Endothelial cell (in vitro differentiated cells): Measurements from ENCODE around the gene ILF3. TPM values are rescaled to one million over a fixed set of nuclear protein-coding genes. Genes with fewer than 3 reads are reported as not detected.

Source experiments
- DNase-seq: peaks from one replicate; pipeline ENCODE4 v3.0.0; 2021; ENCODE audit warnings: low spot score
- H3K27ac Mint-ChIP-seq: one replicate; pipeline ENCODE4 v1.8.0; 2021; ENCODE audit warnings: mixed read lengths, inconsistent platforms; ENCODE audit not compliant: unreplicated experiment
- H3K27me3 Mint-ChIP-seq: one replicate; pipeline ENCODE4 v1.8.0; 2021; ENCODE audit warnings: mild to moderate bottlenecking, moderate library complexity, mixed read lengths, inconsistent platforms; ENCODE audit not compliant: unreplicated experiment
- H3K36me3 Mint-ChIP-seq: one replicate; pipeline ENCODE4 v1.8.0; 2021; ENCODE audit warnings: mild to moderate bottlenecking, low read depth, mixed read lengths, inconsistent platforms; ENCODE audit not compliant: unreplicated experiment
- H3K4me1 Mint-ChIP-seq: one replicate; pipeline ENCODE4 v1.8.0; 2021; ENCODE audit warnings: mild to moderate bottlenecking, mixed read lengths, inconsistent platforms; ENCODE audit not compliant: unreplicated experiment
- H3K4me3 Mint-ChIP-seq: one replicate; pipeline ENCODE4 v1.8.0; 2021; ENCODE audit warnings: mild to moderate bottlenecking, mixed read lengths, inconsistent platforms; ENCODE audit not compliant: unreplicated experiment
- H3K9me3 Mint-ChIP-seq: one replicate; pipeline ENCODE4 v1.8.0; 2021; ENCODE audit warnings: mixed read lengths, inconsistent platforms; ENCODE audit not compliant: unreplicated experiment
- microRNA-seq: library from miRNA; unstranded; fragments of <30 nt; microRNA quantifications from one replicate; pipeline ENCODE4, GENCODE V29; 2020; ENCODE audit not compliant: unreplicated experiment
- total RNA-seq: library from RNA; stranded (reverse); fragmentation: NEBNext Ultra II Directional; extraction: Animal tissue kit (Norgen Biotek cat#: 25700); gene quantifications from one replicate; pipeline ENCODE4 v1.2.1, GENCODE V29; 2021; ENCODE audit not compliant: unreplicated experiment
- TF ChIP-seq, protein P1 (sequence below): fragments of 200-600 bp; sonication (generic); IDR thresholded peaks from one replicate; pipeline ENCODE4 v1.5.0; 2021; ENCODE audit warnings: antibody characterized with exemption; ENCODE audit not compliant: unreplicated experiment

Gene ILF3
- total RNA-seq, 1 donor from 2014 or later: 330 TPM

GRCh38 chr19:10736916-10737551 lies 82.9 kb downstream of the ILF3 start:
- Mint-ChIP-seq H3K9me3 (no peaks in the 10 kb centered on the region), H3K27me3 (peaks cover 4% of the 10 kb centered on the region), H3K4me1 (peaks cover 15% of the 10 kb centered on the region), H3K27ac (peak overlapping the region; percentile 59), H3K36me3 (peaks cover 19% of the 10 kb centered on the region), H3K4me3 (no peak overlapping the region)
- TF ChIP-seq, protein P1, sequence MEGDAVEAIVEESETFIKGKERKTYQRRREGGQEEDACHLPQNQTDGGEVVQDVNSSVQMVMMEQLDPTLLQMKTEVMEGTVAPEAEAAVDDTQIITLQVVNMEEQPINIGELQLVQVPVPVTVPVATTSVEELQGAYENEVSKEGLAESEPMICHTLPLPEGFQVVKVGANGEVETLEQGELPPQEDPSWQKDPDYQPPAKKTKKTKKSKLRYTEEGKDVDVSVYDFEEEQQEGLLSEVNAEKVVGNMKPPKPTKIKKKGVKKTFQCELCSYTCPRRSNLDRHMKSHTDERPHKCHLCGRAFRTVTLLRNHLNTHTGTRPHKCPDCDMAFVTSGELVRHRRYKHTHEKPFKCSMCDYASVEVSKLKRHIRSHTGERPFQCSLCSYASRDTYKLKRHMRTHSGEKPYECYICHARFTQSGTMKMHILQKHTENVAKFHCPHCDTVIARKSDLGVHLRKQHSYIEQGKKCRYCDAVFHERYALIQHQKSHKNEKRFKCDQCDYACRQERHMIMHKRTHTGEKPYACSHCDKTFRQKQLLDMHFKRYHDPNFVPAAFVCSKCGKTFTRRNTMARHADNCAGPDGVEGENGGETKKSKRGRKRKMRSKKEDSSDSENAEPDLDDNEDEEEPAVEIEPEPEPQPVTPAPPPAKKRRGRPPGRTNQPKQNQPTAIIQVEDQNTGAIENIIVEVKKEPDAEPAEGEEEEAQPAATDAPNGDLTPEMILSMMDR: no peak
- no peak for DNase-seq

DNA sequence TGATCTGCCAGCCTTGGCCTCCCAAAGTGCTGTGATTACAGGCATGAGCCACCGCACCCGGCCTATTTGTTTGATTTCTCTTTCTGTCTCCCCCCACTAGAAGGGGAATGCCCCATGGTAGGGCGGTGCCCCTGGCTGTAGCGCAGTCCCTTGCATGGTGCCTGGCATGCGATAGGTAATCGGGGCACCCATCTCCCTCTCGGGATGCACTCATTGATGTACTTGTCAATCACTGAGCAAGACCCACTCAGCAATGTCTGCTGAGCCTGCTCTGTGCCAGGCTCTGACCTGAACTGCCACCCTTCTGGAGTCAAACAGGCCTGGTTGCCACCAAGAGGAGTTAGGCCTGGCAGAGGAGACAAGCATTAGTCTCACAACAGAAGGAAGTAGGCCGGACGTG lies 83.6 kb downstream of the ILF3 start:
- Mint-ChIP-seq H3K4me3 (no peak overlapping the region), H3K9me3 (no peaks in the 10 kb centered on the region), H3K36me3 (peaks cover 19% of the 10 kb centered on the region), H3K27me3 (peaks cover 3% of the 10 kb centered on the region), H3K27ac (no peak overlapping the region), H3K4me1 (peaks cover 22% of the 10 kb centered on the region)
- DNase-seq: no peak
- TF ChIP-seq, protein P1: no peak

- H3K36me3 Mint-ChIP-seq: peaks cover 19% of the 10 kb centered on the region
- TF ChIP-seq, protein P1: no peak
Measured at GRCh38 chr19:10740798-10741197, 86.7 kb downstream of the ILF3 start.

More at GRCh38 chr19:10740798-10741197, 86.7 kb downstream of the ILF3 start:
- Mint-ChIP-seq H3K27ac (peak overlapping the region; percentile 8), H3K4me1 (peaks cover 25% of the 10 kb centered on the region), H3K9me3 (no peaks in the 10 kb centered on the region), H3K4me3 (no peak overlapping the region), H3K27me3 (peaks cover 6% of the 10 kb centered on the region)
- no peak for DNase-seq

Small RNA genes lying within 50 kb of the gene (microRNA-seq; reads per million reads assigned to microRNA genes)
- 0.21 reads per million for gene MIR638

Other genes starting within 250 kb of the ILF3 start
- 0.46 TPM for gene PDE4A, start 233.8 kb upstream of the ILF3 start, total RNA-seq
- 56.4 TPM for gene KEAP1, start 151.0 kb upstream of the ILF3 start, total RNA-seq
- gene S1PR5, start 136.9 kb upstream of the ILF3 start, total RNA-seq: not detected
- gene ATG4D, start 110.4 kb upstream of the ILF3 start, total RNA-seq: 11.8 TPM
- 25.2 TPM for gene KRI1, start 88.3 kb upstream of the ILF3 start, total RNA-seq
- 8.1 TPM for gene CDKN2D, start 85.4 kb upstream of the ILF3 start, total RNA-seq
- 7.5 TPM for gene AP1M2, start 67.0 kb upstream of the ILF3 start, total RNA-seq
- gene SLC44A2, start 28.8 kb upstream of the ILF3 start, total RNA-seq: 272 TPM
- gene QTRT1, start 47.1 kb downstream of the ILF3 start, total RNA-seq: 32.5 TPM
- gene DNM2, start 63.7 kb downstream of the ILF3 start, total RNA-seq: 184 TPM
- gene TMED1, start 181.9 kb downstream of the ILF3 start, total RNA-seq: 22.1 TPM
- not detected for gene C19orf38, start 194.1 kb downstream of the ILF3 start, total RNA-seq
- gene CARM1, start 217.2 kb downstream of the ILF3 start, total RNA-seq: 63.2 TPM